ENCODE results near the gene HIGD2B.

- no peak for TF ChIP-seq GATA2 (IDR thresholded peaks at IDR 0.05; ENCODE audit: low read depth, low read length)
- TF ChIP-seq GATA3 (IDR thresholded peaks at IDR 0.05; ENCODE audit: low read depth, low read length), result no peak
Measured at GRCh38 chr15:72676838-72677237, 9.1 kb downstream of the HIGD2B start.

Data from SH-SY5Y (cell line).